OCI-LY1 (cell line): Measurements from ENCODE around the gene AFF1.

Experiments used
- H2AFZ ChIP-seq: fragments of 200-600 bp; sonication (generic), shearing (Covaris generic); 2 replicates; pipeline ENCODE4 v1.6.0; 2014; ENCODE audit warnings: antibody characterized with exemption, mild to moderate bottlenecking, low read length
- H3F3A ChIP-seq: fragments of 200-600 bp; sonication (generic), shearing (Covaris generic); 2 replicates; pipeline ENCODE4 v1.6.0; 2014; ENCODE audit warnings: mild to moderate bottlenecking, antibody characterized with exemption, low read length, moderate library complexity; ENCODE audit not compliant: insufficient read depth
- H3K27ac ChIP-seq: fragments of 200-600 bp; sonication (generic); 2 replicates; pipeline ENCODE4 v1.5.1; 2014; ENCODE audit warnings: low read length, mixed run types, mild to moderate bottlenecking, low read depth; ENCODE audit not compliant: poor library complexity, severe bottlenecking
- H3K27me3 ChIP-seq: fragments of 200-600 bp; sonication (generic); 2 replicates; pipeline ENCODE4 v1.6.0; 2014; ENCODE audit warnings: antibody characterized with exemption, mild to moderate bottlenecking, low read length, moderate library complexity; ENCODE audit not compliant: insufficient read depth
- H3K36me3 ChIP-seq: fragments of 200-600 bp; sonication (generic); 2 replicates; pipeline ENCODE4 v1.6.1; 2014; ENCODE audit warnings: mild to moderate bottlenecking, antibody characterized with exemption, low read length, moderate library complexity, mixed read lengths; ENCODE audit not compliant: insufficient read depth
- H3K4me1 ChIP-seq: fragments of 200-600 bp; sonication (generic); 2 replicates; pipeline ENCODE4 v1.5.1; 2014; ENCODE audit warnings: mild to moderate bottlenecking, low read length, moderate library complexity; ENCODE audit not compliant: insufficient read depth, severe bottlenecking
- H3K4me2 ChIP-seq: fragments of 200-600 bp; sonication (generic), shearing (Covaris generic); 2 replicates; pipeline ENCODE4 v1.6.1; 2014; ENCODE audit warnings: low read length
- H3K4me3 ChIP-seq: fragments of 200-600 bp; sonication (generic); 2 replicates; pipeline ENCODE4 v1.5.1; 2014; ENCODE audit warnings: low read length, low read depth, mild to moderate bottlenecking, mixed read lengths; ENCODE audit not compliant: poor library complexity, severe bottlenecking
- H3K79me2 ChIP-seq: fragments of 200-600 bp; shearing (Covaris generic); 2 replicates; pipeline ENCODE4 v1.6.1; 2016; ENCODE audit warnings: mixed run types, low read length, mixed read lengths; ENCODE audit not compliant: insufficient read depth
- H3K9ac ChIP-seq: fragments of 200-600 bp; sonication (generic), shearing (Covaris generic); 2 replicates; pipeline ENCODE4 v1.6.1; 2014; ENCODE audit warnings: mild to moderate bottlenecking, low read length, mixed read lengths
- H3K9me2 ChIP-seq: fragments of 200-600 bp; sonication (generic), shearing (Covaris generic); 2 replicates; pipeline ENCODE4 v1.6.1; 2014; ENCODE audit warnings: low read depth, mild to moderate bottlenecking, low read length, mixed read lengths
- H3K9me3 ChIP-seq: fragments of 200-600 bp; shearing (Covaris generic); 2 replicates; pipeline ENCODE4 v1.6.1; 2014; ENCODE audit warnings: low read length, mixed read lengths
- H4K20me1 ChIP-seq: fragments of 200-600 bp; sonication (generic), shearing (Covaris generic); 2 replicates; pipeline ENCODE4 v1.6.0; 2016; ENCODE audit warnings: mild to moderate bottlenecking, low read length; ENCODE audit not compliant: insufficient read depth
- CTCF ChIP-seq: fragments of 200-600 bp; sonication (generic), shearing (Covaris generic); IDR thresholded peaks from 2 replicates; pipeline ENCODE4 v1.5.1; 2017; ENCODE audit warnings: mild to moderate bottlenecking, antibody characterized with exemption, low read length, moderate library complexity, mixed read lengths
- EZH2 ChIP-seq: fragments of 200-600 bp; sonication (generic), shearing (Covaris generic); IDR thresholded peaks from 2 replicates; pipeline ENCODE4 v1.8.0; 2017; ENCODE audit warnings: borderline replicate concordance, mixed run types, mild to moderate bottlenecking, antibody characterized with exemption, low read length, moderate library complexity, mixed read lengths

The AFF1 gene

GRCh38 chr4:87057835-87058355, 123.1 kb downstream of the AFF1 start:
- Histone ChIP-seq H3K4me1 (peaks cover 6% of the 10 kb centered on the region), H3K79me2 (no peaks in the 10 kb centered on the region), H3K9me2 (no peaks in the 10 kb centered on the region), H3K9me3 (no peaks in the 10 kb centered on the region), H3K4me3 (no peak overlapping the region), H4K20me1 (no peaks in the 10 kb centered on the region), H2AFZ (no peak overlapping the region), H3K9ac (no peak overlapping the region), H3K4me2 (no peak overlapping the region), H3K27ac (no peak overlapping the region), H3F3A (no peaks in the 10 kb centered on the region), H3K27me3 (no peaks in the 10 kb centered on the region), H3K36me3 (no peaks in the 10 kb centered on the region)
- TF ChIP-seq EZH2 (no peak), CTCF (no peak)

GRCh38 chr4:87058356-87059073, 123.7 kb downstream of the AFF1 start:
- Histone ChIP-seq H3K36me3 (no peaks in the 10 kb centered on the region), H3F3A (no peaks in the 10 kb centered on the region), H3K4me2 (no peak overlapping the region), H3K9me3 (no peaks in the 10 kb centered on the region), H3K27ac (no peak overlapping the region), H3K4me3 (no peak overlapping the region), H2AFZ (no peak overlapping the region), H3K27me3 (no peaks in the 10 kb centered on the region), H3K4me1 (peaks cover 6% of the 10 kb centered on the region), H4K20me1 (no peaks in the 10 kb centered on the region), H3K9ac (no peak overlapping the region), H3K79me2 (no peaks in the 10 kb centered on the region), H3K9me2 (no peaks in the 10 kb centered on the region)
- TF ChIP-seq EZH2 (no peak), CTCF (no peak)

GRCh38 chr4:87060957-87061356, 126.1 kb downstream of the AFF1 start:
- Histone ChIP-seq H3F3A (no peaks in the 10 kb centered on the region), H3K79me2 (no peaks in the 10 kb centered on the region), H4K20me1 (no peaks in the 10 kb centered on the region), H3K4me1 (no peaks in the 10 kb centered on the region), H3K9me2 (no peaks in the 10 kb centered on the region), H3K9me3 (no peaks in the 10 kb centered on the region), H2AFZ (no peak overlapping the region), H3K9ac (no peak overlapping the region), H3K27me3 (no peaks in the 10 kb centered on the region), H3K36me3 (no peaks in the 10 kb centered on the region), H3K4me2 (no peak overlapping the region), H3K4me3 (no peak overlapping the region), H3K27ac (no peak overlapping the region)
- TF ChIP-seq EZH2 (no peak), CTCF (no peak)
